Prostate gland (tissue), 2 donors: ENCODE measurements around the gene NDST1. TPM values are rescaled to one million over a fixed set of nuclear protein-coding genes. Genes with fewer than 3 reads are reported as not detected.

ENCODE experiments used
- DNase-seq: peaks from one replicate; pipeline ENCODE4 v3.0.0-alpha.2; 2019; ENCODE audit warnings: low spot score
- H3K27ac ChIP-seq, 2 donors: fragments of 200-600 bp; sonication (generic); 2 replicates each; pipeline ENCODE4 v1.5.1; 2017 to 2019
- H3K27me3 ChIP-seq: fragments of 200-600 bp; sonication (generic); replicated peaks from 2 replicates; pipeline ENCODE4 v1.5.1; 2019; ENCODE audit not compliant: insufficient read depth
- H3K36me3 ChIP-seq, 2 donors: fragments of 200-600 bp; sonication (generic); 1 replicate in 1 of 2; 2 replicates in 1 of 2; pipeline versions ENCODE4 v1.5.1 to v1.8.1; 2017 to 2019
- H3K4me1 ChIP-seq: fragments of 200-600 bp; sonication (generic); replicated peaks from 2 replicates; pipeline ENCODE4 v1.5.1; 2019
- H3K4me3 ChIP-seq, 2 donors: fragments of 200-600 bp; sonication (generic); 2 replicates each; pipeline ENCODE4 v1.5.1; 2017 to 2019
- H3K9me3 ChIP-seq: fragments of 200-600 bp; sonication (generic); 2 replicates; pipeline ENCODE4 v1.5.1; 2017
- CTCF ChIP-seq, 4 experiments: fragments of 200-600 bp in 2 of 4; fragments of 450-650 bp in 2 of 4; sonication (generic) in 2 of 4; IDR thresholded peaks; 1 replicate in 3 of 4; 2 replicates in 1 of 4; pipeline ENCODE4 v1.5.1; 2016 to 2019; ENCODE audit warnings: antibody characterized with exemption in 4 of 4, mild to moderate bottlenecking in 2 of 4, moderate library complexity in 2 of 4
- POLR2A ChIP-seq: fragments of 450-650 bp; IDR thresholded peaks from one replicate; pipeline ENCODE4 v1.6.1; 2016; ENCODE audit warnings: antibody characterized with exemption, mild to moderate bottlenecking
- POLR2AphosphoS5 ChIP-seq: sonication (generic); formaldehyde crosslinking; IDR thresholded peaks from one replicate; pipeline ENCODE4 v1.6.1; 2017; ENCODE audit warnings: antibody characterized with exemption
- WGBS: methylation state at CpG from one replicate; pipeline ENCODE4 v1.1.5; 2018; 5-methylcytosine and 5-hydroxymethylcytosine counted together
- intact Hi-C: fragments of 100-400 bp; cut with DNase I; formaldehyde crosslinking; loops from one replicate; pipeline ENCODE4 v1.14.2; 2022
- total RNA-seq, 2 donors: library from RNA; depleted of rRNA; stranded (reverse); fragments of >200 nt; gene quantifications; one replicate each; pipeline ENCODE4 v1.1.0, GENCODE V29; 2016

The NDST1 gene
- total RNA-seq, 2 donors from 2014 or later = 65.8 to 175 TPM

GRCh38 chr5:150573867-150574817, 66.2 kb downstream of the NDST1 start:
- no peak overlapping the region for H3K4me3 ChIP-seq
- no peaks in the 10 kb centered on the region for H3K4me1 ChIP-seq
- no peaks in the 10 kb centered on the region for H3K27me3 ChIP-seq
- no peaks in the 10 kb centered on the region for H3K9me3 ChIP-seq
- TF ChIP-seq POLR2A (no peak), POLR2AphosphoS5 (no peak), CTCF (IDR thresholded peaks at IDR 0.05) (no peak)
- intact Hi-C loops = no loop called here
- no peaks in the 10 kb centered on the region for H3K36me3 ChIP-seq
- no peak for DNase-seq
- WGBS = 84% methylated on average over 18 of the region's 18 CpGs
- H3K27ac ChIP-seq = no peak overlapping the region

DNA sequence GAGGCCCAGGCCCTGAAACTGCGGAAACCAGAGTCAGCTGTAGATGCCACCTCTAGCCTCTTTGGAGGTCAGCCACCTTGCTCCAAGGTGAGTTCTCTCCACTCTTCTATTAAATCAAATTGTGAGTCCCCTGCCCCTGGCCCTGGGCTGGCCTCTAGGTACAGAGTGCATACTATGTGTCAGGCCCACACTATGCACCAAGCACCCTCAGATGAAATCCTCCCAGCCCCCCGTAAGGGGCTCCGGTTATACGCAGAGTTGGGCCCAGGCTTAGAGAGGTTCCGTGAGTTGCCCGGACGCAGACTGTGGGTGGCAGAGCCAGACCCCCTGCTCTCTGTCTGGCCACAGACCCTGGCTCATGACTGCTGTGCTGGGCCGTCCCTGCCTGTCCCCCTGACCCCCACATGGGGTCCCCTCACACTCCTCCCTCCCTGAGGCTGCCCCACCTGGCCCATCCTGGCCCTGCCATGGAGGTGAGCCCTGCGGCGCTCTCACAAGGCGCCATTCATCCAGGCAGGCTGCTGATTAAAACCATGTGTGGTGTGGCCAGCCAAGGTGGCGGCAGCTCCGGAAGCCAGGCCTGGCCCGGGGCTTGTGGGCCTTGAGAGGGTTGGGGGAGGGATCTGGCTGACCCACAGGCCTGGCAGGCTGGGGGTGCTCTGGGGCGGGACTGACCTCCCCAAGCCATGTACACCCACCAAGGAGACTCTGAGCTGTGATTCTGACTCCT, 67.1 kb downstream of the NDST1 start:
- no peak for TF ChIP-seq POLR2A
- no peak for TF ChIP-seq CTCF (IDR thresholded peaks at IDR 0.05)
- TF ChIP-seq POLR2AphosphoS5 = no peak
- Histone ChIP-seq H3K9me3 (no peaks in the 10 kb centered on the region), H3K27me3 (no peaks in the 10 kb centered on the region), H3K27ac (no peak overlapping the region), H3K36me3 (no peaks in the 10 kb centered on the region), H3K4me1 (no peaks in the 10 kb centered on the region), H3K4me3 (no peak overlapping the region)
- WGBS = 92% methylated on average over 11 of the region's 15 CpGs
- intact Hi-C loops = no loop called here
- no peak for DNase-seq

DNA sequence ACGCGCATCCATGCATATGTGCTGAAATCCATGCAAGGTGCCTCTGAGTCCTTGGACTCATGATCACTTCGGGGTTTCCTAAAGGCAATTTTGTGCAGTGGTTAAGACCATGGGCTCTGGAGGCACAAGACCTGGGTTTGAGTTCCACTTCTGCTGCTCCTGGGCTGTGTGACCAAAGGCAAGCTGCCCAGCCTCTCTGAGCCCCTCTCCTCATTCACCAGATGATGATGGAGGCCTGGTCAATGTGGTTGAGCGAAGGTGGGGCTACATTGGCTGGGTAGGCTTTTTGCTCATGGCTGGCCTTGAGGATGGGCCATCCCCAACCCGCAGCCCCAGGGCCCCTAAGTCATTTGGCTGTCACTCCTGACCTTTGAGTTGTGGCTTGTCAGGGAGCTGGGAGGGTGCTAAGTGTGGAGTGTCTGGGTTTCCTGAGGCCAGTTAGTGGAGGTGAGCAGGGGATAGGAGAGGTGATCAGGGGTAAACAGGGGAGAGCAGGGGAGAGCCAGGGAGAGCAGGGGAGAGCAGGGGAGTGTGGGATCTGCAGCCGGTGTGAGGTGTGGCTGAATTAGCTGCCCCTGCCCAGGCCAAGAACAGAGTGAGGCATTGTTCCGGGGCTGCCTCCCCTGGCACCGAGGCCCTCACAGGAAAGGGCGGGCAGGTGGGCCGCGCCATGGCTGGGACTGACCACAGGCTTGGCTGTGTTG, 68.0 kb downstream of the NDST1 start:
- no peak for DNase-seq
- H3K4me3 ChIP-seq = no peak overlapping the region
- no peaks in the 10 kb centered on the region for H3K4me1 ChIP-seq
- TF ChIP-seq POLR2AphosphoS5 = no peak
- no peak overlapping the region for H3K27ac ChIP-seq
- H3K9me3 ChIP-seq = no peaks in the 10 kb centered on the region
- H3K27me3 ChIP-seq = no peaks in the 10 kb centered on the region
- intact Hi-C loops = no loop called here
- WGBS = 90% methylated on average over 9 of the region's 11 CpGs
- no peaks in the 10 kb centered on the region for H3K36me3 ChIP-seq

GRCh38 chr5:150576449-150576949, 68.6 kb downstream of the NDST1 start:
- 95% methylated on average over 7 of the region's 7 CpGs for WGBS
- DNase-seq = no peak
- Histone ChIP-seq H3K4me3 (no peak overlapping the region), H3K36me3 (no peaks in the 10 kb centered on the region), H3K4me1 (no peaks in the 10 kb centered on the region), H3K27me3 (no peaks in the 10 kb centered on the region), H3K27ac (no peak overlapping the region), H3K9me3 (no peaks in the 10 kb centered on the region)
- intact Hi-C loops = no loop called here
- TF ChIP-seq CTCF (IDR thresholded peaks at IDR 0.05) (no peak), POLR2A (no peak), POLR2AphosphoS5 (no peak)
